Measurements from ENCODE around the gene PCSK6.

- TF ChIP-seq CTCF (IDR thresholded peaks at IDR 0.05), result no peak
- TF ChIP-seq POLR2A (IDR thresholded peaks at IDR 0.05), result no peak
Measured at GRCh38 chr15:101479851-101480612, 9.5 kb downstream of the PCSK6 start.

Data from gastroesophageal sphincter (tissue), 3 donors.